ENCODE measurements around the gene VARS1. TPM values are rescaled to one million over a fixed set of nuclear protein-coding genes. Genes with fewer than 3 reads are reported as not detected.

Gene VARS1
- total RNA-seq, 1 experiment from 2014 or later: 124 TPM

GRCh38 chr6:31762356-31762755, 33.2 kb downstream of the VARS1 start, which contains the start of gene SAPCD1:
Gene SAPCD1 (plus strand): TSS chr6:31762656. CDS start chr6:31763055, 399 bp downstream.
- H3K4me2 ChIP-seq: no peak within 1 kb of the TSS
- CTCF ChIA-PET: no interaction called here
- BruUV-seq (replicated peaks): no TSS peak

GRCh38 chr6:31761343-31761742, 34.2 kb downstream of the VARS1 start:
- intact Hi-C loops (cut with micrococcal nuclease; ENCODE audit: unreplicated experiment): no loop called here
- BruUV-seq (replicated peaks): no TSS peak
- Histone ChIP-seq H3K9me3 (ENCODE audit: insufficient read depth, low read depth) (no peaks in the 10 kb centered on the region), H3K4me1 (replicated peaks; ENCODE audit: insufficient read depth) (peaks cover 5% of the 10 kb centered on the region; the same call in 1 of the 2 replicates), H3K27me3 (ENCODE audit: insufficient read depth, low read depth) (no peaks in the 10 kb centered on the region), H3K4me3 (no peak overlapping the region), H3K36me3 (ENCODE audit: low read depth) (no peaks in the 10 kb centered on the region), H3K79me2 (ENCODE audit: low read depth) (no peaks in the 10 kb centered on the region), H3K27ac (no peak overlapping the region), H3F3A (ENCODE audit: insufficient read depth, low read depth) (peaks cover 8% of the 10 kb centered on the region; the same call in 1 of the 2 replicates), H3K4me2 (no peak overlapping the region), H3K9me2 (ENCODE audit: insufficient read depth) (no peaks in the 10 kb centered on the region), H4K20me1 (ENCODE audit: insufficient read depth) (no peaks in the 10 kb centered on the region), H2AFZ (no peak overlapping the region)
- no peak for DNase-seq
- CTCF ChIA-PET: no interaction called here
- POLR2A ChIA-PET (ENCODE audit: unreplicated experiment): no interaction called here
- TF ChIP-seq EZH2 (IDR thresholded peaks at IDR 0.05; ENCODE audit: low read depth): no peak

More at GRCh38 chr6:31762356-31762755, 33.2 kb downstream of the VARS1 start, which contains the start of gene SAPCD1:
- Histone ChIP-seq H4K20me1 (ENCODE audit: insufficient read depth) (no peaks in the 10 kb centered on the region), H3K4me3 (no peak within 1 kb of the TSS), H2AFZ (no peak within 1 kb of the TSS), H3K9me2 (ENCODE audit: insufficient read depth) (no peaks in the 10 kb centered on the region), H3K27me3 (ENCODE audit: insufficient read depth, low read depth) (no peaks in the 10 kb centered on the region), H3K79me2 (ENCODE audit: low read depth) (no peaks in the 10 kb centered on the region), H3K36me3 (ENCODE audit: low read depth) (no peaks in the 10 kb centered on the region), H3K4me1 (replicated peaks; ENCODE audit: insufficient read depth) (peaks cover 5% of the 10 kb centered on the region; the same call in 1 of the 2 replicates), H3K27ac (no peak within 1 kb of the TSS), H3F3A (ENCODE audit: insufficient read depth, low read depth) (peaks cover 8% of the 10 kb centered on the region; the same call in 1 of the 2 replicates), H3K9me3 (ENCODE audit: insufficient read depth, low read depth) (no peaks in the 10 kb centered on the region)
- POLR2A ChIA-PET (ENCODE audit: unreplicated experiment): no interaction called here
- TF ChIP-seq CTCF (conservative IDR thresholded peaks at IDR 0.05) (no peak), EZH2 (IDR thresholded peaks at IDR 0.05; ENCODE audit: low read depth) (no peak)
- DNase-seq: no peak
- intact Hi-C loops (cut with micrococcal nuclease; ENCODE audit: unreplicated experiment): no loop called here

GRCh38 chr6:31760790-31761189, 34.8 kb downstream of the VARS1 start:
- no TSS peak for BruUV-seq (replicated peaks)
- peaks cover 5% of the 10 kb centered on the region; the same call in 1 of the 2 replicates for H3K4me1 ChIP-seq (replicated peaks; ENCODE audit: insufficient read depth)
- no peak overlapping the region for H3K27ac ChIP-seq
- intact Hi-C loops (cut with micrococcal nuclease; ENCODE audit: unreplicated experiment): no loop called here
- no peaks in the 10 kb centered on the region for H3K9me2 ChIP-seq (ENCODE audit: insufficient read depth)
- no peaks in the 10 kb centered on the region for H3K27me3 ChIP-seq (ENCODE audit: insufficient read depth, low read depth)
- H3K9me3 ChIP-seq (ENCODE audit: insufficient read depth, low read depth): no peaks in the 10 kb centered on the region
- H3K4me3 ChIP-seq: no peak overlapping the region
- POLR2A ChIA-PET (ENCODE audit: unreplicated experiment): no interaction called here
- no peaks in the 10 kb centered on the region for H3K79me2 ChIP-seq (ENCODE audit: low read depth)
- no peak for DNase-seq
- H3K4me2 ChIP-seq: no peak overlapping the region
- no peaks in the 10 kb centered on the region for H3K36me3 ChIP-seq (ENCODE audit: low read depth)
- no peak overlapping the region for H2AFZ ChIP-seq
- CTCF ChIA-PET: no interaction called here
- no peaks in the 10 kb centered on the region for H4K20me1 ChIP-seq (ENCODE audit: insufficient read depth)
- no peak for TF ChIP-seq EZH2 (IDR thresholded peaks at IDR 0.05; ENCODE audit: low read depth)
- TF ChIP-seq CTCF (conservative IDR thresholded peaks at IDR 0.05): no peak
- H3F3A ChIP-seq (ENCODE audit: insufficient read depth, low read depth): peaks cover 8% of the 10 kb centered on the region; the same call in 1 of the 2 replicates

GRCh38 chr6:31758281-31758680, 37.3 kb downstream of the VARS1 start:
- BruUV-seq (replicated peaks): no TSS peak
- CTCF ChIA-PET: no interaction called here
- intact Hi-C loops (cut with micrococcal nuclease; ENCODE audit: unreplicated experiment): no loop called here
- H4K20me1 ChIP-seq (ENCODE audit: insufficient read depth): no peaks in the 10 kb centered on the region
- no peaks in the 10 kb centered on the region for H3K9me3 ChIP-seq (ENCODE audit: insufficient read depth, low read depth)
- H3F3A ChIP-seq (ENCODE audit: insufficient read depth, low read depth): no peaks in the 10 kb centered on the region; the same call in 1 of the 2 replicates
- no peak overlapping the region for H3K4me2 ChIP-seq
- H3K9me2 ChIP-seq (ENCODE audit: insufficient read depth): no peaks in the 10 kb centered on the region
- POLR2A ChIA-PET (ENCODE audit: unreplicated experiment): no interaction called here
- peaks cover 3% of the 10 kb centered on the region; the same call in 1 of the 2 replicates for H3K4me1 ChIP-seq (replicated peaks; ENCODE audit: insufficient read depth)
- H2AFZ ChIP-seq: no peak overlapping the region
- H3K27me3 ChIP-seq (ENCODE audit: insufficient read depth, low read depth): no peaks in the 10 kb centered on the region
- no peak for DNase-seq
- no peaks in the 10 kb centered on the region for H3K36me3 ChIP-seq (ENCODE audit: low read depth)
- no peak overlapping the region for H3K4me3 ChIP-seq
- no peak for TF ChIP-seq EZH2 (IDR thresholded peaks at IDR 0.05; ENCODE audit: low read depth)
- no peak for TF ChIP-seq CTCF (conservative IDR thresholded peaks at IDR 0.05)
- no peaks in the 10 kb centered on the region for H3K79me2 ChIP-seq (ENCODE audit: low read depth)
- H3K27ac ChIP-seq: no peak overlapping the region
